GDM1 (cell line): ENCODE data around the gene ARHGEF12.

Experiments used
- DNase-seq: peaks from one replicate; lab custom pipeline; 2025; lab: John Stamatoyannopoulos, UW

Gene ARHGEF12

GRCh38 chr11:120385655-120386054, 49.4 kb downstream of the ARHGEF12 start:
- DNase-seq = no peak

- no peak for DNase-seq
Measured at GRCh38 chr11:120386318-120386717, 50.1 kb downstream of the ARHGEF12 start.

- DNase-seq = no peak
Measured at GRCh38 chr11:120386774-120387371, 50.7 kb downstream of the ARHGEF12 start.

GRCh38 chr11:120388261-120388660, 52.0 kb downstream of the ARHGEF12 start:
- DNase-seq = no peak

- DNase-seq = no peak
Measured at GRCh38 chr11:120389693-120390584, 53.7 kb downstream of the ARHGEF12 start.

- DNase-seq = no peak
Measured at GRCh38 chr11:120390585-120390922, 54.3 kb downstream of the ARHGEF12 start.

GRCh38 chr11:120391292-120391691, 55.1 kb downstream of the ARHGEF12 start:
- DNase-seq = no peak

GRCh38 chr11:120391854-120392253, 55.6 kb downstream of the ARHGEF12 start:
- DNase-seq = no peak

GRCh38 chr11:120392314-120392713, 56.1 kb downstream of the ARHGEF12 start:
- no peak for DNase-seq

GRCh38 chr11:120392793-120393192, 56.6 kb downstream of the ARHGEF12 start:
- DNase-seq = no peak

- no peak for DNase-seq
Measured at GRCh38 chr11:120394119-120394518, 57.9 kb downstream of the ARHGEF12 start.

GRCh38 chr11:120395778-120396177, 59.6 kb downstream of the ARHGEF12 start:
- DNase-seq = no peak

- DNase-seq = no peak
Measured at GRCh38 chr11:120398132-120398531, 61.9 kb downstream of the ARHGEF12 start.

GRCh38 chr11:120399307-120399706, 63.1 kb downstream of the ARHGEF12 start:
- no peak for DNase-seq

- DNase-seq = no peak
Measured at GRCh38 chr11:120400564-120401364, 64.6 kb downstream of the ARHGEF12 start.

GRCh38 chr11:120401506-120401905, 65.3 kb downstream of the ARHGEF12 start:
- no peak for DNase-seq

GRCh38 chr11:120403966-120404365, 67.8 kb downstream of the ARHGEF12 start:
- no peak for DNase-seq

- no peak for DNase-seq
Measured at GRCh38 chr11:120404495-120404894, 68.3 kb downstream of the ARHGEF12 start.

- no peak for DNase-seq
Measured at GRCh38 chr11:120409655-120410054, 73.4 kb downstream of the ARHGEF12 start.

- DNase-seq = no peak
Measured at GRCh38 chr11:120410622-120411380, 74.6 kb downstream of the ARHGEF12 start.

- no peak for DNase-seq
Measured at GRCh38 chr11:120413480-120413879, 77.3 kb downstream of the ARHGEF12 start.

GRCh38 chr11:120420572-120420971, 84.4 kb downstream of the ARHGEF12 start:
- DNase-seq = no peak
